HG02973 (cell line): Measurements from ENCODE around the gene GALNT14.

ENCODE experiments used
- ATAC-seq: cut with Tn5 transposase; IDR thresholded peaks from one replicate; pipeline ENCODE4 v1.9.1; 2021; ENCODE audit warnings: moderate library complexity; ENCODE audit not compliant: unreplicated experiment

Gene GALNT14

DNA sequence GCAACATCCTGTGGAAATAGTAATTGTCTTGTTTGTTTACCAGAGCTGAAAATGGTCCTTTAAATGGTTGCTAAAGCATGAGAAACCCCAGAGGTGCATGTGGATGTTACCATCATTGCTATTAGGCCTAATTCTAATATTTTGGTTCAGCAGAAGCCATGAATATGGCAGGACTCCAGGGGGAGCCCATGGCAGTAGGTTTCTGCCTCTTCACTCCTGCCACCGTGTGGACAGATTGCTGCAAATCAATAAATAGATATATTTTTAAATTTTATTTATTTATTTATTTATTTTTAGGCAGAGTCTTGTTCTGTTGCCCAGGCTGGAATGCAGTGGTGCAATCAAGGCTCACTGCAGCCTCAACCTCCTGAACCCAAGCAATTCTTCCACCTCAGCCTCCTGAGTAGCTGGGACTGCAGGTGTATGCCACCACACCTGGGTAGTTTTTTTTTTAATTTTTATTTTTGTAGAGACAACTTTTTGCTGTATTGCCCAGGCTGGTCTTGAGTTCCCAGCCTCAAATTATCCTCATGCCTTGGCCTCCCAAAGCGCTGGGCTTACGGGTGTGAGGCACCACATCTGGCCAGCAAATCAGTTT is 276.1 kb downstream of the GALNT14 start:
- peak; percentile 67 for ATAC-seq

DNA sequence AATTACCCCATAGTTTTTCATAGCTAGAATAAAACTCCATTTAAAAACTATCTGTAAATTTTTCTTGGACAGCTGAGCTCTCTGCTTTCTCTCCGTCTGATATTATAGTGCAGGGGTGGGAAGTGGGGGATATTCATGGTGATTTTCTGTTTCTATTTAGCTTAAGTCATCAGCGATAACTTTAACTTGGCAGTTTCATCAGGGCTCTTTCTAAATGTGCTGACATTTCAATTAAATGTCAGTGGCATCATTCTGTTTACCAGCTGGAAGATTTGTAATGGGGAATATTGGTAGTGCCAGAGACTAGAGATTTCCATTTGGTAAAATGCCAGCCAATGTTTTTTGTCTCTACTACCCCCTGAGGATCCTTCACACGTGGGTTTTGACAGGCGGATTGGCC is 277.5 kb downstream of the GALNT14 start:
- ATAC-seq = no peak
